Measurements from ENCODE around the gene ZMAT2. TPM values are rescaled to one million over a fixed set of nuclear protein-coding genes. Genes with fewer than 3 reads are reported as not detected.

ZMAT2 gene
- total and polyA plus RNA-seq, 10 of the 15 experiments (the other 5 are each of a cell fraction or from before 2014, with no cell fraction given), result 28.1 to 102 (median 42.9) TPM

DNA sequence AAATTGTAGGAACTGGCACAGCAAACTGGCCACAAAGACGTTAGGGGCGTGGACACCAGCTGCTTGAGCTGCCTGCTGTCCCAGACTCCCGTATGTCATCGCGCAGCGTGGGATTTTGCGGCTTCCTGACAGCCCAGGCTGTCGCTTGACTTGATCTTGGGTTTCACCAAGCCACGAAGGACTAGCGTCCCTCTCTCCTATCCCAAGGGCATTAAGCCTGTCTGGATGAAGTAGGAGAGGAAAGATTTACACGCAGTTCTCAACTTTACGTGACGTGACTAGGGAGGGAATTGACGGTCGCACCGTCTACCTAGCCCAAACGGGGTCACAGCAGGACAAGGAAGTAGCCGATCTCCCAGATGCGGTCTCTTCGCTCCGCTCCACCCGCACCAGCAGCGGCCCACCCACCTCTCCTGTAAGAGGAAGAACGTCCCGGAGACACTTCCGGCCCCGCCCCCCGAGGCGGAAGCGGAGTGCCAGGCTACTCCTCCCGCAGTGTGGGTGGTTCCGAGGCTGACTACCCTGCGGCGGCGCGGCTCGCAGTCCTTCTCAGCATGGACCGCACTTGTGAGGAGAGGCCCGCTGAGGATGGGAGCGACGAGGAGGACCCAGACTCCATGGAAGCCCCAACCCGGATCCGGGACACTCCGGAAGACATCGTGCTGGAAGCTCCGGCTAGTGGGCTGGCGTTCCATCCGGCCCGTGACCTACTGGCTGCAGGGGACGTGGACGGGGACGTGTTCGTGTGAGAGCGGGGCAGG lies 35.7 kb upstream of the ZMAT2 start, which contains the start of gene WDR55 (continued):
- TF ChIP-seq, protein P1, sequence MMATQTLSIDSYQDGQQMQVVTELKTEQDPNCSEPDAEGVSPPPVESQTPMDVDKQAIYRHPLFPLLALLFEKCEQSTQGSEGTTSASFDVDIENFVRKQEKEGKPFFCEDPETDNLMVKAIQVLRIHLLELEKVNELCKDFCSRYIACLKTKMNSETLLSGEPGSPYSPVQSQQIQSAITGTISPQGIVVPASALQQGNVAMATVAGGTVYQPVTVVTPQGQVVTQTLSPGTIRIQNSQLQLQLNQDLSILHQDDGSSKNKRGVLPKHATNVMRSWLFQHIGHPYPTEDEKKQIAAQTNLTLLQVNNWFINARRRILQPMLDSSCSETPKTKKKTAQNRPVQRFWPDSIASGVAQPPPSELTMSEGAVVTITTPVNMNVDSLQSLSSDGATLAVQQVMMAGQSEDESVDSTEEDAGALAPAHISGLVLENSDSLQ (IDR thresholded peaks at IDR 0.05), result 0 out of 2 replicates have a peak, but pooled peaks have one; percentile 50
- TF ChIP-seq, protein P2, sequence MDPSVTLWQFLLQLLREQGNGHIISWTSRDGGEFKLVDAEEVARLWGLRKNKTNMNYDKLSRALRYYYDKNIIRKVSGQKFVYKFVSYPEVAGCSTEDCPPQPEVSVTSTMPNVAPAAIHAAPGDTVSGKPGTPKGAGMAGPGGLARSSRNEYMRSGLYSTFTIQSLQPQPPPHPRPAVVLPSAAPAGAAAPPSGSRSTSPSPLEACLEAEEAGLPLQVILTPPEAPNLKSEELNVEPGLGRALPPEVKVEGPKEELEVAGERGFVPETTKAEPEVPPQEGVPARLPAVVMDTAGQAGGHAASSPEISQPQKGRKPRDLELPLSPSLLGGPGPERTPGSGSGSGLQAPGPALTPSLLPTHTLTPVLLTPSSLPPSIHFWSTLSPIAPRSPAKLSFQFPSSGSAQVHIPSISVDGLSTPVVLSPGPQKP (IDR thresholded peaks at IDR 0.05; ENCODE audit: low read depth, low read length), result peak; percentile 77; the same call in 1 of the 2 replicates
- TF ChIP-seq HCFC1 (IDR thresholded peaks at IDR 0.05; ENCODE audit: low read length), result peak; percentile 29; the same call in 1 of the 2 replicates
- peak; percentile 68 for TF ChIP-seq EED (IDR thresholded peaks at IDR 0.05; ENCODE audit: low read depth)
- TF ChIP-seq NFYB (IDR thresholded peaks at IDR 0.05; ENCODE audit: insufficient read depth, low read depth, low read length), result no peak
- TF ChIP-seq BHLHE40 (IDR thresholded peaks at IDR 0.05; ENCODE audit: borderline replicate concordance in 1 of 2, low read depth in 2 of 2, low read length in 1 of 2), result peak; percentile 1 to 86; a peak in 3 of 4 replicates
- 0 out of 2 replicates have a peak, but pooled peaks have one; percentile 29 for TF ChIP-seq PAX8 (IDR thresholded peaks at IDR 0.05)
- TF ChIP-seq, protein P3, sequence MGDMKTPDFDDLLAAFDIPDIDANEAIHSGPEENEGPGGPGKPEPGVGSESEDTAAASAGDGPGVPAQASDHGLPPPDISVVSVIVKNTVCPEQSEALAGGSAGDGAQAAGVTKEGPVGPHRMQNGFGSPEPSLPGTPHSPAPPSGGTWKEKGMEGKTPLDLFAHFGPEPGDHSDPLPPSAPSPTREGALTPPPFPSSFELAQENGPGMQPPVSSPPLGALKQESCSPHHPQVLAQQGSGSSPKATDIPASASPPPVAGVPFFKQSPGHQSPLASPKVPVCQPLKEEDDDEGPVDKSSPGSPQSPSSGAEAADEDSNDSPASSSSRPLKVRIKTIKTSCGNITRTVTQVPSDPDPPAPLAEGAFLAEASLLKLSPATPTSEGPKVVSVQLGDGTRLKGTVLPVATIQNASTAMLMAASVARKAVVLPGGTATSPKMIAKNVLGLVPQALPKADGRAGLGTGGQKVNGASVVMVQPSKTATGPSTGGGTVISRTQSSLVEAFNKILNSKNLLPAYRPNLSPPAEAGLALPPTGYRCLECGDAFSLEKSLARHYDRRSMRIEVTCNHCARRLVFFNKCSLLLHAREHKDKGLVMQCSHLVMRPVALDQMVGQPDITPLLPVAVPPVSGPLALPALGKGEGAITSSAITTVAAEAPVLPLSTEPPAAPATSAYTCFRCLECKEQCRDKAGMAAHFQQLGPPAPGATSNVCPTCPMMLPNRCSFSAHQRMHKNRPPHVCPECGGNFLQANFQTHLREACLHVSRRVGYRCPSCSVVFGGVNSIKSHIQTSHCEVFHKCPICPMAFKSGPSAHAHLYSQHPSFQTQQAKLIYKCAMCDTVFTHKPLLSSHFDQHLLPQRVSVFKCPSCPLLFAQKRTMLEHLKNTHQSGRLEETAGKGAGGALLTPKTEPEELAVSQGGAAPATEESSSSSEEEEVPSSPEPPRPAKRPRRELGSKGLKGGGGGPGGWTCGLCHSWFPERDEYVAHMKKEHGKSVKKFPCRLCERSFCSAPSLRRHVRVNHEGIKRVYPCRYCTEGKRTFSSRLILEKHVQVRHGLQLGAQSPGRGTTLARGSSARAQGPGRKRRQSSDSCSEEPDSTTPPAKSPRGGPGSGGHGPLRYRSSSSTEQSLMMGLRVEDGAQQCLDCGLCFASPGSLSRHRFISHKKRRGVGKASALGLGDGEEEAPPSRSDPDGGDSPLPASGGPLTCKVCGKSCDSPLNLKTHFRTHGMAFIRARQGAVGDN (IDR thresholded peaks at IDR 0.05), result peak; percentile 43; the same call in 1 of the 2 replicates
- 0 out of 2 replicates have a peak, but pooled peaks have one; percentile 16 for TF ChIP-seq TBL1XR1 (IDR thresholded peaks at IDR 0.05; ENCODE audit: low read depth, low read length)
- peak; percentile 60 to 65; a peak in 3 of 4 replicates for TF ChIP-seq IKZF2 (IDR thresholded peaks at IDR 0.05)
- TF ChIP-seq SP1 (IDR thresholded peaks at IDR 0.05; ENCODE audit: low read depth, low read length), result peak; percentile 45
- TF ChIP-seq STAT3 (IDR thresholded peaks at IDR 0.05; ENCODE audit: low read depth, low read length), result no peak
- TF ChIP-seq POLR2AphosphoS2 (IDR thresholded peaks at IDR 0.05; ENCODE audit: low read depth, low read length), result peak; percentile 98
- TF ChIP-seq, protein P4, sequence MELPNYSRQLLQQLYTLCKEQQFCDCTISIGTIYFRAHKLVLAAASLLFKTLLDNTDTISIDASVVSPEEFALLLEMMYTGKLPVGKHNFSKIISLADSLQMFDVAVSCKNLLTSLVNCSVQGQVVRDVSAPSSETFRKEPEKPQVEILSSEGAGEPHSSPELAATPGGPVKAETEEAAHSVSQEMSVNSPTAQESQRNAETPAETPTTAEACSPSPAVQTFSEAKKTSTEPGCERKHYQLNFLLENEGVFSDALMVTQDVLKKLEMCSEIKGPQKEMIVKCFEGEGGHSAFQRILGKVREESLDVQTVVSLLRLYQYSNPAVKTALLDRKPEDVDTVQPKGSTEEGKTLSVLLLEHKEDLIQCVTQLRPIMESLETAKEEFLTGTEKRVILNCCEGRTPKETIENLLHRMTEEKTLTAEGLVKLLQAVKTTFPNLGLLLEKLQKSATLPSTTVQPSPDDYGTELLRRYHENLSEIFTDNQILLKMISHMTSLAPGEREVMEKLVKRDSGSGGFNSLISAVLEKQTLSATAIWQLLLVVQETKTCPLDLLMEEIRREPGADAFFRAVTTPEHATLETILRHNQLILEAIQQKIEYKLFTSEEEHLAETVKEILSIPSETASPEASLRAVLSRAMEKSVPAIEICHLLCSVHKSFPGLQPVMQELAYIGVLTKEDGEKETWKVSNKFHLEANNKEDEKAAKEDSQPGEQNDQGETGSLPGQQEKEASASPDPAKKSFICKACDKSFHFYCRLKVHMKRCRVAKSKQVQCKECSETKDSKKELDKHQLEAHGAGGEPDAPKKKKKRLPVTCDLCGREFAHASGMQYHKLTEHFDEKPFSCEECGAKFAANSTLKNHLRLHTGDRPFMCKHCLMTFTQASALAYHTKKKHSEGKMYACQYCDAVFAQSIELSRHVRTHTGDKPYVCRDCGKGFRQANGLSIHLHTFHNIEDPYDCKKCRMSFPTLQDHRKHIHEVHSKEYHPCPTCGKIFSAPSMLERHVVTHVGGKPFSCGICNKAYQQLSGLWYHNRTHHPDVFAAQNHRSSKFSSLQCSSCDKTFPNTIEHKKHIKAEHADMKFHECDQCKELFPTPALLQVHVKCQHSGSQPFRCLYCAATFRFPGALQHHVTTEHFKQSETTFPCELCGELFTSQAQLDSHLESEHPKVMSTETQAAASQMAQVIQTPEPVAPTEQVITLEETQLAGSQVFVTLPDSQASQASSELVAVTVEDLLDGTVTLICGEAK (IDR thresholded peaks at IDR 0.05; ENCODE audit: borderline replicate concordance), result peak; percentile 93
- TF ChIP-seq SMC3 (IDR thresholded peaks at IDR 0.05; ENCODE audit: borderline replicate concordance, low read length), result no peak
- TF ChIP-seq SUPT20H (IDR thresholded peaks at IDR 0.05; ENCODE audit: borderline replicate concordance, control insufficient read depth, low read depth, low read length), result no peak
- peak; percentile 70 for TF ChIP-seq CREB1 (IDR thresholded peaks at IDR 0.05; ENCODE audit: low read depth)
- TF ChIP-seq, protein P5, sequence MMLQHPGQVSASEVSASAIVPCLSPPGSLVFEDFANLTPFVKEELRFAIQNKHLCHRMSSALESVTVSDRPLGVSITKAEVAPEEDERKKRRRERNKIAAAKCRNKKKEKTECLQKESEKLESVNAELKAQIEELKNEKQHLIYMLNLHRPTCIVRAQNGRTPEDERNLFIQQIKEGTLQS (IDR thresholded peaks at IDR 0.05; ENCODE audit: borderline replicate concordance, extremely low read depth, low read depth, low read length), result no peak
